ENCODE measurements around the gene CHRD. TPM values are rescaled to one million over a fixed set of nuclear protein-coding genes. Genes with fewer than 3 reads are reported as not detected.
A peak's percentile ranks its signal among the peaks of the same experiment; 100 is the strongest.

The CHRD gene
- total and polyA plus RNA-seq, 7 experiments from 2014 or later: not detected

DNA sequence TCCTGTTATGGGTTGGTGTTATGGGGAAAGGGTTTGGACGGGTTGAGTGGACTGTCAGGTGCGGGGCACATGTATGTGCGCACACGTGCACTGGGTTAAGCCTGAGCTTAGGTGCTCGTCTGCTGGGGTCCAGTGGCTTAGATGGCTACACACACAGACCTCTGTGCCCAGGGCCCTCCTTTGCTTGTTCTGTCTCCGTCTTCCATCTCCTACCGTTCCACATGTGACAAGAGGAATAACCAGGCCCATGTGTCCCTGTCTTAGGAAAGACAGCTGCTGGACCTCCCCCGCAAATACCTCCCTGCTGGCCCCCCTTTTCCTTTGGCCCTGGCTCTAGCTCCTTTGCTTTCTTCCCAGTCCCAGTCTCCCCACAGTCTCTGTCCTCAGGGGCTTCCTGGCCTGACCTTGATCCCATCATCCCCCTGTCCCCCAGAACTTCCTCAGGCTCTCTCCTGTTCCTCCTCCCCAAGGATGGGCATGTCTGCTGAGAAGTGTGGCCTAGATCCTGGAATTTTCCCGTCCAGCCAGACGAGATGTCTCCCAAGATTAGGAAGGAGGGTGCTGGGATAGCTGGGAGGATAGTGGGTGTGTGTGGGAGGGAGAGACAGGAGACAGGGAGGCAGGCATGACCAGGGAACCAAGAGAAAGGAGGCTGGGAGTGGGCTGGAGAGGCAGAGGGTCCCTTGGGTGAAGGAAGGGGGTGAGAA lies 1.1 kb upstream of the CHRD start:
- POLR2A ChIA-PET: interaction anchor here (0.7 to 1.6 kb wide), 2 partner anchors 11 to 17 kb away, joined by 3 to 4 read pairs; partner anchors contain the start of genes CLCN2 and POLR2H
- H3K9me3 Mint-ChIP-seq: peaks cover 0 to 3% (median 0%) of the 10 kb centered on the region in 11 donors
- Histone ChIP-seq H3K27ac (ENCODE audit: low read depth, low read length) (no peak overlapping the region), H3K4me3 (ENCODE audit: low read length) (no peak overlapping the region), H3K27me3 (ENCODE audit: control insufficient read depth in 2 of 2, insufficient read depth in 2 of 2, low read length in 2 of 2) (peaks cover 0 to 9% of the 10 kb centered on the region in 2 donors), H3K36me3 (ENCODE audit: control insufficient read depth in 2 of 3, insufficient read depth in 3 of 3, low read length in 3 of 3) (no peaks in the 10 kb centered on the region), H3K4me1 (ENCODE audit: control insufficient read depth in 2 of 2, insufficient read depth in 2 of 2, low read length in 2 of 2) (peaks cover 4 to 5% of the 10 kb centered on the region in 2 donors), H3K9me3 (ENCODE audit: control insufficient read depth in 2 of 3, low read length in 3 of 3) (no peaks in the 10 kb centered on the region)
- intact Hi-C loops (cut with micrococcal nuclease): no loop called here
- no peak for DNase-seq
- CTCF ChIA-PET: no interaction called here
- ATAC-seq: no peak
- H3K4me1 Mint-ChIP-seq: peaks cover 0 to 15% (median 8%) of the 10 kb centered on the region in 7 donors
- peaks cover 0 to 1% (median 0%) of the 10 kb centered on the region in 5 donors for H3K36me3 Mint-ChIP-seq
- H3K27me3 Mint-ChIP-seq: peaks cover 33 to 81% (median 42%) of the 10 kb centered on the region in 5 donors
- peak overlapping the region; percentile 59 to 85 (median 74) for H3K4me3 Mint-ChIP-seq
- no peak overlapping the region for H3K27ac Mint-ChIP-seq

DNA sequence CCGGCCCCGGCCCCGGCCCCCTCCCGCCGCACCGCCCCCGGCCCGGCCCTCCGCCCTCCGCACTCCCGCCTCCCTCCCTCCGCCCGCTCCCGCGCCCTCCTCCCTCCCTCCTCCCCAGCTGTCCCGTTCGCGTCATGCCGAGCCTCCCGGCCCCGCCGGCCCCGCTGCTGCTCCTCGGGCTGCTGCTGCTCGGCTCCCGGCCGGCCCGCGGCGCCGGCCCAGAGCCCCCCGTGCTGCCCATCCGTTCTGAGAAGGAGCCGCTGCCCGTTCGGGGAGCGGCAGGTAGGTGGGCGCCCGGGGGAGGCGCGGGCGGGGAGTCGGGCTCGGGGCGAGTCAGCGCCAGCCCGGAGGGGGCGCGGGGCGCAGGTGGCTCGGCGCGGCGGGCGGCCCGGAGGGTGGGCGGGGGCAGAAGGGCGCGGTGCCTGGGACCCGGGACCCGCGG lies 352 bp downstream of the CHRD start:
- ChIA-PET POLR2A (interaction anchor here (1.6 kb wide), 1 partner anchor 12 kb away, joined by 4 read pairs; no protein-coding TSS in a partner anchor), CTCF (interaction anchor here (0.8 kb wide), 1 partner anchor 8 kb away, joined by 4 read pairs; no protein-coding TSS in a partner anchor)
- H3K4me3 Mint-ChIP-seq: peak overlapping the region in 2 of 10 donors; percentile 80 to 81
- peaks cover 0 to 1% (median 0%) of the 10 kb centered on the region in 5 donors for H3K36me3 Mint-ChIP-seq
- DNase-seq (peak in 1 of 9 donors; percentile 18), ATAC-seq (peak; percentile 31)
- H3K4me1 Mint-ChIP-seq: peaks cover 0 to 15% (median 8%) of the 10 kb centered on the region in 7 donors
- H3K4me3 ChIP-seq (ENCODE audit: low read length): no peak overlapping the region
- H3K4me1 ChIP-seq (ENCODE audit: control insufficient read depth in 2 of 2, insufficient read depth in 2 of 2, low read length in 2 of 2): peaks cover 4 to 5% of the 10 kb centered on the region in 2 donors
- H3K27me3 Mint-ChIP-seq: peaks cover 38 to 82% (median 48%) of the 10 kb centered on the region in 5 donors
- no peak overlapping the region for H3K27ac ChIP-seq (ENCODE audit: low read depth, low read length)
- H3K9me3 ChIP-seq (ENCODE audit: control insufficient read depth in 2 of 3, low read length in 3 of 3): no peaks in the 10 kb centered on the region
- peaks cover 0 to 3% (median 0%) of the 10 kb centered on the region in 11 donors for H3K9me3 Mint-ChIP-seq
- H3K36me3 ChIP-seq (ENCODE audit: control insufficient read depth in 2 of 3, insufficient read depth in 3 of 3, low read length in 3 of 3): no peaks in the 10 kb centered on the region
- no peak overlapping the region for H3K27ac Mint-ChIP-seq
- intact Hi-C loops (cut with micrococcal nuclease): no loop called here
- peaks cover 0 to 9% of the 10 kb centered on the region in 2 donors for H3K27me3 ChIP-seq (ENCODE audit: control insufficient read depth in 2 of 2, insufficient read depth in 2 of 2, low read length in 2 of 2)

DNA sequence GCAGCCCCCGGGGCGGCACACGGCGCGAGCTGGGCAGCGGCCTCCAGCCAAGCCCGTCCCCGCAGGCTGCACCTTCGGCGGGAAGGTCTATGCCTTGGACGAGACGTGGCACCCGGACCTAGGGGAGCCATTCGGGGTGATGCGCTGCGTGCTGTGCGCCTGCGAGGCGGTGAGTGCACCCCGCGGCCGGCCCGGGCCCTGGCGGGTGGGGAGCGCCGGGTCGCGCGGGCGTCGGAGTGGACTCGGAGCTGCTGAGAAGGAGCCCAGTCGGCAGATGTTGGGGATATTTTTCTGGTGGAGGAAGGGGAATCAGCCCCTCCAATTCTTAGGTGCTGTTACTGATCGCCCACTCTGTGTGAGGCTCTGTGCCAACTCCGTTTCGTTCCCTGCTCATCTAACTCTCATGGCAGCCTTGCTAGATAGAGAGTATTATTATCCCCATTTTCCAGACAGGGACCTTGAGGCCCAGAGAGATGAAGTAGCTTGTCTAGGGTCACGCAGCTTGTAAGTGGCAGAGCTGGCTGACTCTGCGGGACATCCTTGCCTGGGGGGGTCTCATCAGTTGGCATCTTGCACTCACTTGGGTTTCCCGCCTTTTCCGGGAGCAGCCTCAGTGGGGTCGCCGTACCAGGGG lies 890 bp downstream of the CHRD start:
- Histone ChIP-seq H3K4me1 (ENCODE audit: control insufficient read depth in 2 of 2, insufficient read depth in 2 of 2, low read length in 2 of 2) (peaks cover 4 to 5% of the 10 kb centered on the region in 2 donors), H3K27ac (ENCODE audit: low read depth, low read length) (no peak overlapping the region), H3K4me3 (ENCODE audit: low read length) (peak overlapping the region; percentile 36), H3K27me3 (ENCODE audit: control insufficient read depth in 2 of 2, insufficient read depth in 2 of 2, low read length in 2 of 2) (peaks cover 0 to 9% of the 10 kb centered on the region in 2 donors), H3K9me3 (ENCODE audit: control insufficient read depth in 2 of 3, low read length in 3 of 3) (no peaks in the 10 kb centered on the region), H3K36me3 (ENCODE audit: control insufficient read depth in 2 of 3, insufficient read depth in 3 of 3, low read length in 3 of 3) (no peaks in the 10 kb centered on the region)
- Mint-ChIP-seq H3K27ac (no peak overlapping the region), H3K4me3 (peak overlapping the region; percentile 50 to 84 (median 76)), H3K4me1 (peaks cover 0 to 15% (median 8%) of the 10 kb centered on the region in 7 donors), H3K27me3 (peaks cover 34 to 79% (median 42%) of the 10 kb centered on the region in 5 donors), H3K36me3 (peaks cover 0 to 1% (median 0%) of the 10 kb centered on the region in 5 donors), H3K9me3 (peaks cover 0 to under 1% (median 0%) of the 10 kb centered on the region in 11 donors)
- no peak for DNase-seq
- intact Hi-C loops (cut with micrococcal nuclease): no loop called here
- CTCF ChIA-PET: interaction anchor here (0.8 kb wide), 1 partner anchor 9 kb away, joined by 4 read pairs; no protein-coding TSS in a partner anchor
- POLR2A ChIA-PET: interaction anchor here (1.6 kb wide), 1 partner anchor 13 kb away, joined by 4 read pairs; no protein-coding TSS in a partner anchor
- peak; percentile 20 for ATAC-seq

DNA sequence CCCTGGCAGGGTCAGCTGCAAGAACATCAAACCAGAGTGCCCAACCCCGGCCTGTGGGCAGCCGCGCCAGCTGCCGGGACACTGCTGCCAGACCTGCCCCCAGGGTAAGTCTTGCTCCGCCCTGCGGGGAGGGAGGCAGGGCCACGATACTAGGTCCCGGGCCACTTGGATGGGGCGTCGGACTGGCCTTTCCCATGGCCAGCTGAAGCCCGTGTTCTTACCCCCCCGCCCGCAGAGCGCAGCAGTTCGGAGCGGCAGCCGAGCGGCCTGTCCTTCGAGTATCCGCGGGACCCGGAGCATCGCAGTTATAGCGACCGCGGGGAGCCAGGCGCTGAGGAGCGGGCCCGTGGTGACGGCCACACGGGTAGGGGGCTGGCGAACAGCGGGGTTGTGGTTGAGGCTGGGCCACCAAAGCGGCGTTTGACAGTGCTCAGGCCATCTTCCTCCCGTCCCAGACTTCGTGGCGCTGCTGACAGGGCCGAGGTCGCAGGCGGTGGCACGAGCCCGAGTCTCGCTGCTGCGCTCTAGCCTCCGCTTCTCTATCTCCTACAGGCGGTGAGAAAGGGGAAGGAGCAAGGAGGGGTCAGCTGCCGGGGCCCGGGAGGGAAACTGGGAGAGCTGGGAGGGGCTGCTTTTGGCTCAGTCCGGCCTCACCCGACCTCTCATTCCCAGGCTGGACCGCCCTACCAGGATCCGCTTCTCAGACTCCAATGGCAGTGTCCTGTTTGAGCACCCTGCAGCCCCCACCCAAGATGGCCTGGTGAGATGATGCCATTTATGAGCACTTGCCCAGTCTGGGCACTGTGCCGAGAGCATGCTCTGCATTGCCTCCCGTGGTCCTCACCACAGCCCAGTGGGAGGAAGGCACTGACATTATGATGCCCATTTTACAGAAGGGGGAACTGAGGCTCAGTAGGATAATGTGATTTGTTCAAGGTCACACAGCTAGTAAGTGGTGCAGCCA lies 1.7 kb downstream of the CHRD start:
- Mint-ChIP-seq H3K9me3 (no peaks in the 10 kb centered on the region), H3K4me1 (peaks cover 0 to 15% (median 8%) of the 10 kb centered on the region in 7 donors), H3K27ac (no peak overlapping the region), H3K36me3 (peaks cover 0 to 1% (median 0%) of the 10 kb centered on the region in 5 donors), H3K4me3 (peak overlapping the region; percentile 36 to 84 (median 72)), H3K27me3 (peaks cover 33 to 75% (median 40%) of the 10 kb centered on the region in 5 donors)
- Histone ChIP-seq H3K27ac (ENCODE audit: low read depth, low read length) (no peak overlapping the region), H3K9me3 (ENCODE audit: control insufficient read depth in 2 of 3, low read length in 3 of 3) (no peaks in the 10 kb centered on the region), H3K27me3 (ENCODE audit: control insufficient read depth in 2 of 2, insufficient read depth in 2 of 2, low read length in 2 of 2) (peaks cover 0 to 9% of the 10 kb centered on the region in 2 donors), H3K4me3 (ENCODE audit: low read length) (peak overlapping the region; percentile 36), H3K36me3 (ENCODE audit: control insufficient read depth in 2 of 3, insufficient read depth in 3 of 3, low read length in 3 of 3) (no peaks in the 10 kb centered on the region), H3K4me1 (ENCODE audit: control insufficient read depth in 2 of 2, insufficient read depth in 2 of 2, low read length in 2 of 2) (peaks cover 4 to 5% of the 10 kb centered on the region in 2 donors)
- ATAC-seq (peak; percentile 34), DNase-seq (no peak)
- POLR2A ChIA-PET: no interaction called here
- CTCF ChIA-PET: no interaction called here
- intact Hi-C loops (cut with micrococcal nuclease): no loop called here

DNA sequence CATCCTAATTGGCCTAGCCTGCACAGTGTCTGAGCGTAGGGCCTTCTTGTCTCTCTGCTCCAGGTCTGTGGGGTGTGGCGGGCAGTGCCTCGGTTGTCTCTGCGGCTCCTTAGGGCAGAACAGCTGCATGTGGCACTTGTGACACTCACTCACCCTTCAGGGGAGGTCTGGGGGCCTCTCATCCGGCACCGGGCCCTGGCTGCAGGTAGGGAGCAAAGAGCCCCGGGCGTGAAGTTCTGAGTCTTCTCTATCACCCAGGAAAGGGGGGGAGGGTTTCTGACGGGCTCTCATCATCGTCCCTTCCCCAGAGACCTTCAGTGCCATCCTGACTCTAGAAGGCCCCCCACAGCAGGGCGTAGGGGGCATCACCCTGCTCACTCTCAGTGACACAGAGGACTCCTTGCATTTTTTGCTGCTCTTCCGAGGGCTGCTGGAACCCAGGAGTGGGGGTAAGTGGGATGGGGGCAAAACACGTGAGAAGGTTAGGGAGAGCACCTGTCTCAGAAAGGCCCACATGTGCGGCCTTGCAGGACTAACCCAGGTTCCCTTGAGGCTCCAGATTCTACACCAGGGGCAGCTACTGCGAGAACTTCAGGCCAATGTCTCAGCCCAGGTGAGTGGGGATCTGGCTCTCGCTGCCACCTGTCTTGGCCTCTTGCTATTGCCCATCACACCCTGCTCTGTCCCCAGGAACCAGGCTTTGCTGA lies 2.6 kb downstream of the CHRD start:
- H3K27ac ChIP-seq (ENCODE audit: low read depth, low read length): no peak overlapping the region
- ChIA-PET CTCF (no interaction called here), POLR2A (no interaction called here)
- H3K27me3 ChIP-seq (ENCODE audit: control insufficient read depth in 2 of 2, insufficient read depth in 2 of 2, low read length in 2 of 2): peaks cover 0 to 9% of the 10 kb centered on the region in 2 donors
- intact Hi-C loops (cut with micrococcal nuclease): no loop called here
- peaks cover 4 to 5% of the 10 kb centered on the region in 2 donors for H3K4me1 ChIP-seq (ENCODE audit: control insufficient read depth in 2 of 2, insufficient read depth in 2 of 2, low read length in 2 of 2)
- ATAC-seq (no peak), DNase-seq (no peak)
- H3K36me3 Mint-ChIP-seq: peaks cover 0 to 1% (median 0%) of the 10 kb centered on the region in 5 donors
- no peaks in the 10 kb centered on the region for H3K36me3 ChIP-seq (ENCODE audit: control insufficient read depth in 2 of 3, insufficient read depth in 3 of 3, low read length in 3 of 3)
- no peak overlapping the region for H3K4me3 ChIP-seq (ENCODE audit: low read length)
- no peaks in the 10 kb centered on the region for H3K9me3 Mint-ChIP-seq
- peaks cover 0 to 15% (median 7%) of the 10 kb centered on the region in 7 donors for H3K4me1 Mint-ChIP-seq
- peak overlapping the region in 1 of 10 donors; percentile 80 for H3K4me3 Mint-ChIP-seq
- H3K27me3 Mint-ChIP-seq: peaks cover 31 to 66% (median 40%) of the 10 kb centered on the region in 5 donors
- no peak overlapping the region for H3K27ac Mint-ChIP-seq
- no peaks in the 10 kb centered on the region for H3K9me3 ChIP-seq (ENCODE audit: control insufficient read depth in 2 of 3, low read length in 3 of 3)
